ENCODE results near the gene PLEKHD1. TPM values are rescaled to one million over a fixed set of nuclear protein-coding genes. Genes with fewer than 3 reads are reported as not detected.
A peak's percentile ranks its signal among the peaks of the same experiment; 100 is the strongest.

Gene PLEKHD1
- total and polyA plus RNA-seq, 5 donors from 2014 or later = 0.05 to 0.25 (median 0.18) TPM; not detected in 2

DNA sequence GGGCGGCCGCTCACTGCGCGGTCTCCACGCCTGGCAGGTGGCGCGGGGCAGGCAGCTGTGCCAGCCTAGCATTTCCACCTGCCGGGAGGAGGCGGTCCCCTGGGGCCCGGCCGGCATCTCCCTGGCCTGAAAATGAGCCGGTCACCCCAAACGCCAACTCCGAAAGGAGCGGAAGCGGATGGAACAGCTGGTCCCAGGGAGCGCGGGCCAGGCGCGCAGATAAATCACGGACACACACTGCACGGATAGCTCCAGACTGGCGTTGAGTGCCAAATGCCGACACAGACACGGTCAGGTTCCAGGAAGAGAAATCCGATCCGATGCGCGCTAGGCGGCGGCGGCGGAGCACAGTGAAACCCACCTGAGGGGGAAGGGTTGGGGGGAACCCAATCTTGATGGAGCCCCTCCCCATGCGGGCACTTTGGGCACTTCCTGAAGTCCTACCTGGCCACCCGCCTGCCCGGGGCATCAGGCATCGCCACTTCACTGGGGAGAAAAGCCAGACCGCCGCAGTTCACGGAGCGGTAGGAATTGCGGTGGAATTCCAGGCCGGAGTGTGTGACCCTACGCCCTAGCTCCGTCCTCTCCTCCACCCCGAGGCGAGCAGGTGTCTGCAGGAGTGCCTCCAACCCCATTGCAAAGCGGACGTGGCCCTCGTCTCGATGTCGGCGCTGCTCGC lies 624 bp upstream of the PLEKHD1 start:
- Mint-ChIP-seq H3K9me3 (peaks cover 0 to 2% (median 0%) of the 10 kb centered on the region in 7 donors), H3K4me3 (no peak overlapping the region), H3K4me1 (peaks cover 0 to 6% (median 0%) of the 10 kb centered on the region in 4 donors), H3K27me3 (peaks cover 55% of the 10 kb centered on the region), H3K36me3 (no peaks in the 10 kb centered on the region), H3K27ac (peak overlapping the region in 1 of 3 donors; percentile 56)
- ATAC-seq (ENCODE audit: low read depth in 2 of 2) (no peak), DNase-seq (no peak)
- no peaks in the 10 kb centered on the region for H3K36me3 ChIP-seq (ENCODE audit: control insufficient read depth, insufficient read depth, low read length)
- H3K9me3 ChIP-seq (ENCODE audit: control insufficient read depth in 2 of 2, low read length in 2 of 2) = no peaks in the 10 kb centered on the region
- no peak overlapping the region for H3K27ac ChIP-seq (ENCODE audit: insufficient read depth, low read length, poor library complexity, severe bottlenecking)
- H3K4me3 ChIP-seq (ENCODE audit: low read depth, low read length) = no peak overlapping the region
- peaks cover 13% of the 10 kb centered on the region for H3K27me3 ChIP-seq (ENCODE audit: control insufficient read depth, insufficient read depth, low read length)
- H3K4me1 ChIP-seq (ENCODE audit: control insufficient read depth, insufficient read depth, low read length, poor library complexity, severe bottlenecking) = peaks cover 4% of the 10 kb centered on the region

- H3K27me3 ChIP-seq (ENCODE audit: control insufficient read depth, insufficient read depth, low read length) = peaks cover 13% of the 10 kb centered on the region
- no peak overlapping the region for H3K27ac Mint-ChIP-seq
- H3K9me3 Mint-ChIP-seq = peaks cover 0 to 2% (median 0%) of the 10 kb centered on the region in 7 donors
- H3K4me3 Mint-ChIP-seq = no peak overlapping the region
- no peak overlapping the region for H3K4me3 ChIP-seq (ENCODE audit: low read depth, low read length)
- DNase-seq (no peak), ATAC-seq (ENCODE audit: low read depth in 2 of 2) (no peak)
- H3K4me1 ChIP-seq (ENCODE audit: control insufficient read depth, insufficient read depth, low read length, poor library complexity, severe bottlenecking) = peaks cover 4% of the 10 kb centered on the region
- H3K9me3 ChIP-seq (ENCODE audit: control insufficient read depth in 2 of 2, low read length in 2 of 2) = no peaks in the 10 kb centered on the region
- peaks cover 59% of the 10 kb centered on the region for H3K27me3 Mint-ChIP-seq
- H3K36me3 Mint-ChIP-seq = no peaks in the 10 kb centered on the region
- H3K27ac ChIP-seq (ENCODE audit: insufficient read depth, low read length, poor library complexity, severe bottlenecking) = no peak overlapping the region
- H3K4me1 Mint-ChIP-seq = peaks cover 0 to 6% (median 0%) of the 10 kb centered on the region in 4 donors
- H3K36me3 ChIP-seq (ENCODE audit: control insufficient read depth, insufficient read depth, low read length) = no peaks in the 10 kb centered on the region
These were observed 760 bp downstream of the PLEKHD1 start for GRCh38 chr14:69485315-69485660.

DNA sequence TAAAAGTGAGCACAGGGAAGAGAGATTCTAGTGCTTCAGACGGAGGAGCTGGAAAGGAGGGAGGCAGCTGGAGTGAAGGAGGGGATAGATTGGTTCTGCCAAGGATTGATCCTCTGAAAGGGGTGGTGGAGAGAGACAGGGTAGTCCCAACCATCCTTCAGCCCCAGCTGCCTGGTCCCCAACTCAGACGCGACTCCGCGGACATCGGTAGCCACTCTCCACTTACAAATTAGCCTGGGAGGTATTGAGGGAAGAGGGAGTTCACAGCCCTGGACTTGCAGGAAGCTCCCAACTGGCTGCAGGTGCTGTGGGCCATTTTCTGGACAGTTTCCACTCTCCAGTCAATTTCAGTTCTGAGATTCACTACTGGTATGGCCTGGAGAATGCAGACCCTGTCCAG lies 1.2 kb downstream of the PLEKHD1 start:
- H3K36me3 Mint-ChIP-seq = no peaks in the 10 kb centered on the region
- H3K4me1 Mint-ChIP-seq = peaks cover 0 to 6% (median 0%) of the 10 kb centered on the region in 4 donors
- peaks cover 4% of the 10 kb centered on the region for H3K4me1 ChIP-seq (ENCODE audit: control insufficient read depth, insufficient read depth, low read length, poor library complexity, severe bottlenecking)
- H3K9me3 ChIP-seq (ENCODE audit: control insufficient read depth in 2 of 2, low read length in 2 of 2) = no peaks in the 10 kb centered on the region
- peaks cover 63% of the 10 kb centered on the region for H3K27me3 Mint-ChIP-seq
- H3K27ac ChIP-seq (ENCODE audit: insufficient read depth, low read length, poor library complexity, severe bottlenecking) = no peak overlapping the region
- H3K27ac Mint-ChIP-seq = no peak overlapping the region
- ATAC-seq (ENCODE audit: low read depth in 2 of 2) = no peak
- no peak overlapping the region for H3K4me3 ChIP-seq (ENCODE audit: low read depth, low read length)
- peaks cover 0 to 2% (median 0%) of the 10 kb centered on the region in 7 donors for H3K9me3 Mint-ChIP-seq
- no peaks in the 10 kb centered on the region for H3K36me3 ChIP-seq (ENCODE audit: control insufficient read depth, insufficient read depth, low read length)
- H3K4me3 Mint-ChIP-seq = no peak overlapping the region
- DNase-seq = no peak
- peaks cover 13% of the 10 kb centered on the region for H3K27me3 ChIP-seq (ENCODE audit: control insufficient read depth, insufficient read depth, low read length)

DNA sequence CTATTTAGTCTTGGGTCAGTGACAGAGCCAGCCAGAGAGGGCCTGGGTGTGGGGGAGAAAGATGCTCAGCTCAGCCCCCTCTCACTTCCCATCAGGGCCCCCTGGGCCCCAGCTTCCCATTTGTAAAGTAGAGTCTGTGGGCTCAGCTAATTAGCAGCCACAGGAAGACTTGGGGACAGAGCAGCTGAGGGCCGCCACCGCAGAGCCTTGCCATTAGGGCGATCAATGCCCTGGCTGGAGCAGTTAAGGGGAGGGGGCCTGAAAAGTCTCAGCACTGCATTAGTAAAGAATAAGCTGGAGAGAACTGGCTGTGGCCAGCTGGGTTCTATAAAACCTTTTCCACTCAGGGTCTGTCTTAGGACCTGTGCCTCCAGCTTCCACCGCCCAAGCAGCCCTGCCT lies 2.7 kb downstream of the PLEKHD1 start:
- no peak overlapping the region for H3K4me3 Mint-ChIP-seq
- peaks cover 0 to 6% (median 0%) of the 10 kb centered on the region in 4 donors for H3K4me1 Mint-ChIP-seq
- Histone ChIP-seq H3K4me3 (ENCODE audit: low read depth, low read length) (no peak overlapping the region), H3K36me3 (ENCODE audit: control insufficient read depth, insufficient read depth, low read length) (no peaks in the 10 kb centered on the region), H3K27me3 (ENCODE audit: control insufficient read depth, insufficient read depth, low read length) (peaks cover 10% of the 10 kb centered on the region), H3K9me3 (ENCODE audit: control insufficient read depth in 2 of 2, low read length in 2 of 2) (no peaks in the 10 kb centered on the region), H3K27ac (ENCODE audit: insufficient read depth, low read length, poor library complexity, severe bottlenecking) (no peak overlapping the region), H3K4me1 (ENCODE audit: control insufficient read depth, insufficient read depth, low read length, poor library complexity, severe bottlenecking) (peaks cover 4% of the 10 kb centered on the region)
- H3K27me3 Mint-ChIP-seq = peaks cover 61% of the 10 kb centered on the region
- no peak overlapping the region for H3K27ac Mint-ChIP-seq
- H3K36me3 Mint-ChIP-seq = no peaks in the 10 kb centered on the region
- ATAC-seq (ENCODE audit: low read depth in 2 of 2) (no peak), DNase-seq (no peak)
- peaks cover 0 to 2% (median 0%) of the 10 kb centered on the region in 7 donors for H3K9me3 Mint-ChIP-seq

GRCh38 chr14:69487771-69488170 lies 3.2 kb downstream of the PLEKHD1 start:
- Mint-ChIP-seq H3K4me1 (peaks cover 0 to 6% (median 0%) of the 10 kb centered on the region in 4 donors), H3K27me3 (peaks cover 55% of the 10 kb centered on the region), H3K36me3 (no peaks in the 10 kb centered on the region), H3K27ac (no peak overlapping the region), H3K9me3 (peaks cover 0 to 2% (median 0%) of the 10 kb centered on the region in 7 donors), H3K4me3 (peak overlapping the region in 1 of 4 donors; percentile 58)
- Histone ChIP-seq H3K4me1 (ENCODE audit: control insufficient read depth, insufficient read depth, low read length, poor library complexity, severe bottlenecking) (peaks cover 4% of the 10 kb centered on the region), H3K27me3 (ENCODE audit: control insufficient read depth, insufficient read depth, low read length) (peaks cover 8% of the 10 kb centered on the region), H3K9me3 (ENCODE audit: control insufficient read depth in 2 of 2, low read length in 2 of 2) (no peaks in the 10 kb centered on the region), H3K4me3 (ENCODE audit: low read depth, low read length) (no peak overlapping the region), H3K36me3 (ENCODE audit: control insufficient read depth, insufficient read depth, low read length) (no peaks in the 10 kb centered on the region), H3K27ac (ENCODE audit: insufficient read depth, low read length, poor library complexity, severe bottlenecking) (no peak overlapping the region)
- no peak for DNase-seq
- no peak for ATAC-seq (ENCODE audit: low read depth in 2 of 2)

- ATAC-seq (ENCODE audit: low read depth in 2 of 2) = no peak
- Histone ChIP-seq H3K27me3 (ENCODE audit: control insufficient read depth, insufficient read depth, low read length) (peaks cover 8% of the 10 kb centered on the region), H3K36me3 (ENCODE audit: control insufficient read depth, insufficient read depth, low read length) (no peaks in the 10 kb centered on the region), H3K27ac (ENCODE audit: insufficient read depth, low read length, poor library complexity, severe bottlenecking) (no peak overlapping the region), H3K4me1 (ENCODE audit: control insufficient read depth, insufficient read depth, low read length, poor library complexity, severe bottlenecking) (peaks cover 3% of the 10 kb centered on the region), H3K4me3 (ENCODE audit: low read depth, low read length) (no peak overlapping the region), H3K9me3 (ENCODE audit: control insufficient read depth in 2 of 2, low read length in 2 of 2) (no peaks in the 10 kb centered on the region)
- no peak overlapping the region for H3K4me3 Mint-ChIP-seq
- H3K36me3 Mint-ChIP-seq = no peaks in the 10 kb centered on the region
- no peak overlapping the region for H3K27ac Mint-ChIP-seq
- peaks cover 47% of the 10 kb centered on the region for H3K27me3 Mint-ChIP-seq
- H3K9me3 Mint-ChIP-seq = peaks cover 0 to 2% (median 0%) of the 10 kb centered on the region in 7 donors
- no peak for DNase-seq
- no peaks in the 10 kb centered on the region for H3K4me1 Mint-ChIP-seq
These were observed 5.0 kb downstream of the PLEKHD1 start for GRCh38 chr14:69489495-69489894.

- Histone ChIP-seq H3K4me3 (ENCODE audit: low read depth, low read length) (no peak overlapping the region), H3K36me3 (ENCODE audit: control insufficient read depth, insufficient read depth, low read length) (no peaks in the 10 kb centered on the region), H3K9me3 (ENCODE audit: control insufficient read depth in 2 of 2, low read length in 2 of 2) (no peaks in the 10 kb centered on the region), H3K27me3 (ENCODE audit: control insufficient read depth, insufficient read depth, low read length) (peaks cover 8% of the 10 kb centered on the region), H3K27ac (ENCODE audit: insufficient read depth, low read length, poor library complexity, severe bottlenecking) (no peak overlapping the region), H3K4me1 (ENCODE audit: control insufficient read depth, insufficient read depth, low read length, poor library complexity, severe bottlenecking) (no peaks in the 10 kb centered on the region)
- peaks cover 43% of the 10 kb centered on the region for H3K27me3 Mint-ChIP-seq
- no peak overlapping the region for H3K27ac Mint-ChIP-seq
- no peaks in the 10 kb centered on the region for H3K4me1 Mint-ChIP-seq
- no peak for ATAC-seq (ENCODE audit: low read depth in 2 of 2)
- H3K4me3 Mint-ChIP-seq = no peak overlapping the region
- peaks cover 0 to 2% (median 0%) of the 10 kb centered on the region in 7 donors for H3K9me3 Mint-ChIP-seq
- DNase-seq = no peak
- H3K36me3 Mint-ChIP-seq = no peaks in the 10 kb centered on the region
These were observed 5.8 kb downstream of the PLEKHD1 start for GRCh38 chr14:69490219-69490918.

Measured in CD4-positive, CD25-positive, alpha-beta regulatory T cell (primary cell).